ENCODE measurements around the gene FCGBP. TPM values are rescaled to one million over a fixed set of nuclear protein-coding genes. Genes with fewer than 3 reads are reported as not detected.
"Not testable (repeated sequence)": the region's sequence is repeated elsewhere in the genome, so short reads cannot be mapped to it uniquely, and the experiment has no call there.

The FCGBP gene
- total and polyA plus RNA-seq, 2 of the 4 experiments (the other 2 are of a cell fraction), result under 0.01 to 0.03 TPM

DNA sequence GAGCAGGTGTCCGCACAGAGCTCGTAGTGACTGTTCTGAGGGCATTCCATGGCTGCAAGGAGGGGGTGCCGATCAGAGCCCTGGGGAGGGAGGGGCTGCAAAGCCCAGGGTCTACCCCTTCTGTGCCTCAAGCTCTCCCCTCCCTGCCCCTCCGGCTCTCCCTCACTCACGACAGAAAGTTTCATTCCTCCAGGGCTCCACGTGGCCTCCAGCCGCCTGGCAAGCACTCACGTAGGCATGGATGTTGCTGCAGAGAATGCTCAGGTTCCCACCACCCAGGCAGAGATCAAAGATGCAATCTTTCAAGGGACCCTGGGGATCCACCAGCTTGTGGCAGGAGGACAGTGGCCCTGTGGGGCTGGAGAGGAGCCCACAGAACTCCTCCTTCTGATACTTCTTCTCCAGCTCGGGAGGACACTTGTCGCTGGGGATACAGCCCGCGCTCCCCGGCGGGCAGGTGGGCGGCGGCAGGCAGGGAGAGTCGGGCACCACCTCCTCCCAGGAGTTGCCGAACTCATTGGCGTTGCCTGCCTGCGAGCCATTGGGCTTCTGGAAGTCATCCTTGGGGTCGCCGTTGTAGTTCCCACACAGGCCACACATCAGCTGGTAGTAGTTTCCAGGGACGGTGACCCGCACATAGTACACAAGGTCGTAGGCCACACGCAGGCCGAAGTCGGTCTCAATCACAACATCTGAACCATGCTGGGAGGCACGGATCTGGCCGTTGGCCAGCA is 48.4 kb downstream of the FCGBP start:
- H4K5ac ChIP-seq (ENCODE audit: low read depth, low read length); H4K20me1 ChIP-seq (ENCODE audit: insufficient read depth, low read length); BruUV-seq (replicated peaks); H4K8ac ChIP-seq (ENCODE audit: low read depth in 2 of 2, low read length in 2 of 2); H2BK20ac ChIP-seq (ENCODE audit: low read depth, low read length); H2AK5ac ChIP-seq (ENCODE audit: low read depth, low read length); H2AK9ac ChIP-seq (replicated peaks; ENCODE audit: low read depth, low read length, poor library complexity); ATAC-seq (ENCODE audit: low read depth); CTCF ChIA-PET; H3K14ac ChIP-seq (replicated peaks; ENCODE audit: low read depth, low read length); H3K36me3 ChIP-seq (ENCODE audit: control insufficient read depth, insufficient read depth, low read length); H2AFZ ChIP-seq (replicated peaks; ENCODE audit: low read length, poor library complexity); H3K27me3 ChIP-seq (ENCODE audit: control insufficient read depth, insufficient read depth, low read length); H3K9me1 ChIP-seq (ENCODE audit: insufficient read depth, low read length); H2BK15ac ChIP-seq (ENCODE audit: low read depth, low read length); H3K23ac ChIP-seq (ENCODE audit: low read depth, low read length); POLR2A ChIA-PET (ENCODE audit: unreplicated experiment); H2BK5ac ChIP-seq (ENCODE audit: low read depth, low read length, poor library complexity, severe bottlenecking); H3K4me3 ChIP-seq (ENCODE audit: insufficient read depth, low read depth, low read length); H3K9me3 ChIP-seq (ENCODE audit: control insufficient read depth, insufficient read depth, low read length); H2BK120ac ChIP-seq (ENCODE audit: low read depth, low read length); H3K79me1 ChIP-seq (ENCODE audit: low read depth in 1 of 2, low read length in 2 of 2); H3K27ac ChIP-seq (ENCODE audit: insufficient read depth, low read length); DNase-seq; H3K4me1 ChIP-seq (ENCODE audit: control insufficient read depth, insufficient read depth, low read length); H3K18ac ChIP-seq (ENCODE audit: low read depth, low read length); intact Hi-C loops (cut with micrococcal nuclease); H3K9ac ChIP-seq (ENCODE audit: low read depth, low read length); dilution Hi-C loops (cut with HindIII; ENCODE audit: low sequenced_read_pairs, unreplicated experiment); H4K91ac ChIP-seq (ENCODE audit: insufficient read depth, low read depth, low read length); in situ Hi-C loops (cut with MboI; ENCODE audit: low sequenced_read_pairs); H3K4ac ChIP-seq (ENCODE audit: low read depth, low read length); H3K56ac ChIP-seq (ENCODE audit: extremely low read depth, insufficient read depth, low read length); H3K4me2 ChIP-seq (ENCODE audit: low read depth, low read length): not testable (repeated sequence)
- WGBS, 2 experiments (ENCODE audit: extremely low coverage in 2 of 2, insufficient read length in 1 of 2), result 60% methylated on average over 1 of the region's 30 CpGs; no CpG with 5 or more reads in 1 of the 2 experiments

DNA sequence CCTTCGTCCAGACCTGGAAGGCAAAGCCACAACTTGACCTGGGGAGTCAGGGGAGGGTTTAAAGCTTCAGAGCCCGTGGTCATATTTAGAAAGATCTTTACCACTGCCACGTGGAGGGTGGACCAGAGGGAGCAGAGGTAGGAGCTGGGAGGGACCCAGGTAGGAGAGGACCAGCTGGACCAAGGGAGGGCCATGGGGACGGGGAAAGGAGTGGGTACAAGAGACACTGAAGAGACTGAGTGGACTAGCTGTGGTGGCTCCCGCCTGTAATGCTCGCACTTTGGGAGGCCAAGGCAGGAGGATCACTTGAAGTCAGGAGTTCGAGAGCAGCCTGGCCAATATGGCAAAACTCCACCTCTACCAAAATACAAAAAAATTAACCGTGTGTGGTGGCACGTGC is 49.7 kb downstream of the FCGBP start:
- H2BK120ac ChIP-seq (ENCODE audit: low read depth, low read length); H3K4me1 ChIP-seq (ENCODE audit: control insufficient read depth, insufficient read depth, low read length); H4K20me1 ChIP-seq (ENCODE audit: insufficient read depth, low read length); dilution Hi-C loops (cut with HindIII; ENCODE audit: low sequenced_read_pairs, unreplicated experiment); H2AK5ac ChIP-seq (ENCODE audit: low read depth, low read length); H3K18ac ChIP-seq (ENCODE audit: low read depth, low read length); H2AK9ac ChIP-seq (replicated peaks; ENCODE audit: low read depth, low read length, poor library complexity); H2BK5ac ChIP-seq (ENCODE audit: low read depth, low read length, poor library complexity, severe bottlenecking); H3K27ac ChIP-seq (ENCODE audit: insufficient read depth, low read length); H3K4me3 ChIP-seq (ENCODE audit: insufficient read depth, low read depth, low read length); H3K14ac ChIP-seq (replicated peaks; ENCODE audit: low read depth, low read length); H4K5ac ChIP-seq (ENCODE audit: low read depth, low read length); H3K4me2 ChIP-seq (ENCODE audit: low read depth, low read length); POLR2A ChIA-PET (ENCODE audit: unreplicated experiment); DNase-seq; ATAC-seq (ENCODE audit: low read depth); H3K27me3 ChIP-seq (ENCODE audit: control insufficient read depth, insufficient read depth, low read length); in situ Hi-C loops (cut with MboI; ENCODE audit: low sequenced_read_pairs); H3K9me3 ChIP-seq (ENCODE audit: control insufficient read depth, insufficient read depth, low read length); H4K91ac ChIP-seq (ENCODE audit: insufficient read depth, low read depth, low read length); H3K23ac ChIP-seq (ENCODE audit: low read depth, low read length); H3K56ac ChIP-seq (ENCODE audit: extremely low read depth, insufficient read depth, low read length); H3K36me3 ChIP-seq (ENCODE audit: control insufficient read depth, insufficient read depth, low read length); H3K9ac ChIP-seq (ENCODE audit: low read depth, low read length); H3K9me1 ChIP-seq (ENCODE audit: insufficient read depth, low read length); H4K8ac ChIP-seq (ENCODE audit: low read depth in 2 of 2, low read length in 2 of 2); H3K4ac ChIP-seq (ENCODE audit: low read depth, low read length); H2AFZ ChIP-seq (replicated peaks; ENCODE audit: low read length, poor library complexity); H2BK20ac ChIP-seq (ENCODE audit: low read depth, low read length); H3K79me1 ChIP-seq (ENCODE audit: low read depth in 1 of 2, low read length in 2 of 2); BruUV-seq (replicated peaks); H2BK15ac ChIP-seq (ENCODE audit: low read depth, low read length); CTCF ChIA-PET; intact Hi-C loops (cut with micrococcal nuclease): not testable (repeated sequence)
- no CpG with 5 or more reads among the region's 9 CpGs for whole genome bisulfite sequencing, 2 experiments (ENCODE audit: extremely low coverage in 2 of 2, insufficient read length in 1 of 2)

All from IMR-90 (cell line).